HG03460 (cell line): ENCODE measurements around the gene RABL6.

Source experiments
- ATAC-seq: cut with Tn5 transposase; IDR thresholded peaks from one replicate; pipeline ENCODE4 v1.9.1; 2021; ENCODE audit not compliant: unreplicated experiment

The RABL6 gene

GRCh38 chr9:136845465-136846260 lies 37.9 kb downstream of the RABL6 start:
- ATAC-seq, result no peak

DNA sequence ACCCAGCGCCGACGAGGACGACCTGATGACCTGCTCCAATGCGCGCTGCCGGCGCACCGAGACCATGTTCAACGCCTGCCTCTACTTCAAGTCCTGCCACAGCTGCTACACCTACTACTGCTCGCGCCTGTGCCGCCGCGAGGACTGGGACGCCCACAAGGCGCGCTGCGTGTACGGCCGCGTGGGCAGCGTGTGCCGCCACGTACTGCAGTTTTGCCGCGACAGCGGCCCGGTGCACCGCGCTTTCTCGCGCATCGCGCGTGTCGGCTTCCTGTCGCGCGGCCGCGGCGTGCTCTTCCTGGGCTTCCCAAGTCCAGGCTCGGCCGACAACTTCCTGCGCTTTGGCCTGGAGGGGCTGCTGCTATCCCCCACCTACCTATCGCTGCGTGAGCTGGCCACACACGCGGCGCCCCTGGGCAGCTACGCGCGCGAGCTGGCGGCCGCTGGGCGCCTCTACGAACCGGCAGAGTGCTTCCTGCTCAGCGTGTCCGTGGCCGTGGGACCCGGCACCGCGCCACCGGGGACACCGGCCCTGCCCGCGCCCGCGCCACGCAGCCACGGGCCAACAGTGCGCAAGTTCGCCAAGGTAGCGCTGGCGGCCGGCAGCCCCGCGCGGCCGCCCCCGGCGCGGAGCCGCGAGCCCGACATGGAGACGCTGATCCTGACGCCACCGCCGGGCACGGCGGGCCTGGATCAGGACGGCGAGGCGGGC lies 38.8 kb downstream of the RABL6 start:
- ATAC-seq, result no peak

- ATAC-seq, result no peak
These were observed 39.5 kb downstream of the RABL6 start for GRCh38 chr9:136847088-136847825.

- ATAC-seq, result peak; percentile 30
These were observed 40.2 kb downstream of the RABL6 start for GRCh38 chr9:136847826-136848392.

DNA sequence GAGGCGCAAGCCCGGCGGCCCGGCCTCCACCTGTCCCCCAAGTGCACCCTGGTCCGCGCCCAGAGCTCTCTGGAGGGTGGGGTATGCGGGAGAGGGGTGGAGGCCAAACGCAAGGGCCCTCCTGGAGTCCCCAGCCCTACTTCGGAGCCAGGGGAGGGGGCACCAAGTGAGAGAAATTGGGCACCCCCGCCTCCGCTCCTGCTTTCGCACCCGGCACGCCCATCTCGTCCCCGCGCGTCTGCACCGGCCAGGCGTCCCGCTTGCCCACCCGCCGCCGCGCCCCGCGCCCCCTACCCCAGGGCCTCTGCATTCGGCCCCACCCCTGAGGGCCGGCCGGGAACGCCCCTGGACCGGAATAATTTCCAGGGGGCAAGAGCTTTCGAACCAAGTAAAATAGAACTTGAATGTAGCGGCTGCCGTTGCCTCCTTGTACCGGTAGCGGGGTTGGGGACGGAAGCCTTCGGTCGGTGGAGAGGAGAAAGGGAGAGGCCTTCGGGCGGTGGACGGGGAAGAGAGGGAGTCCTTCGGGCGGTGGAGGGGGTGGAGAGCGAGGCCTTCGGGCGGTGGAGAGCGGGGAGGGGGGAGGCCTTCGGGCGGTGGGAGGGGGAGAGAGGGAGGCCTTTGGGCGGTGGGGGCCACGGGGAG lies 40.8 kb downstream of the RABL6 start:
- ATAC-seq, result no peak

GRCh38 chr9:136849038-136849959 lies 41.6 kb downstream of the RABL6 start, which contains the start of gene PHPT1:
Gene PHPT1, plus strand, starts transcription at chr9:136849409. Its CDS starts 22 bp downstream, at chr9:136849431.
- peak; percentile 75 for ATAC-seq

- ATAC-seq, result no peak
These were observed 42.5 kb downstream of the RABL6 start for GRCh38 chr9:136849960-136850865.

- ATAC-seq, result no peak
These were observed 43.4 kb downstream of the RABL6 start for GRCh38 chr9:136850866-136851775.

- ATAC-seq, result no peak
These were observed 44.4 kb downstream of the RABL6 start, which contains the start of gene MAMDC4 for GRCh38 chr9:136851941-136852663. Gene MAMDC4, plus strand, starts transcription at chr9:136852346. Its CDS starts 71 bp downstream, at chr9:136852417.

DNA sequence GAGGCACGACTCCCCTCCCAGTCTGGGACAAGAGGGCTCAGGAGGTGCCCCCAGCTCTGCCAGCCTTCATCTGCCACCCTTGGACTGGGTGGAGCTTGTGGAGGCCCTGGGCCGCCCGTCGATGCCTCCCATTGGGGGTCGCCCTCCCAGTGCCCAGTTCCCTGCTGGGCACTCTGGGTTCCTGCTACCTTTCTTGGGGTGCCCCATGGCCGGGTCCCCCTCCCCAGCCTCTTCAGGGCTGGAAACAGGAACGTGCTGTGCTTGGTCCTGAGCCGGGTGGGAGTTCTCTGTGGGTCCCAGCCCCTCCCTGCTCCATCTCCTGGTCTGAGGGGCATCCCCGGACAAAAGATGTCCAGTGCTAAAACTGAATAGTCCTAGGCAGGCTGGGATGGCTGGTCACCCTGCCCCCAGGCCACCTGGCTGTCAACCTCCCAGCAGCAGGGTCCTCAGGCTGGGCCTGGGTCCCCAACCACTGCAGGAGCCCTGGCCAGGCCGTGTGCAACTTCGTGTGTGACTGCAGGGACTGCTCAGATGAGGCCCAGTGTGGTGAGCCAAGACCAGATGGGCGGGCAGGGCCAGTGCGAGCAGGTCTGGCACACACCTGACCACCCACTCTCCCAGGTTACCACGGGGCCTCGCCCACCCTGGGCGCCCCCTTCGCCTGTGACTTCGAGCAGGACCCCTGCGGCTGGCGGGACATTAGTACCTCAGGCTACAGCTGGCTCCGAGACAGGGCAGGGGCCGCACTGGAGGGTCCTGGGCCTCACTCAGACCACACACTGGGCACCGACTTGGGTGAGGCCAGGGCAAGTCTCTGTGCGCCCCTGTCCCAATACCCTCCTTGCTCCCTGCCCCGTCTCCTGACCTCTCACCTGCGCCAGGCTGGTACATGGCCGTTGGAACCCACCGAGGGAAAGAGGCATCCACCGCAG lies 45.2 kb downstream of the RABL6 start:
- no peak for ATAC-seq

DNA sequence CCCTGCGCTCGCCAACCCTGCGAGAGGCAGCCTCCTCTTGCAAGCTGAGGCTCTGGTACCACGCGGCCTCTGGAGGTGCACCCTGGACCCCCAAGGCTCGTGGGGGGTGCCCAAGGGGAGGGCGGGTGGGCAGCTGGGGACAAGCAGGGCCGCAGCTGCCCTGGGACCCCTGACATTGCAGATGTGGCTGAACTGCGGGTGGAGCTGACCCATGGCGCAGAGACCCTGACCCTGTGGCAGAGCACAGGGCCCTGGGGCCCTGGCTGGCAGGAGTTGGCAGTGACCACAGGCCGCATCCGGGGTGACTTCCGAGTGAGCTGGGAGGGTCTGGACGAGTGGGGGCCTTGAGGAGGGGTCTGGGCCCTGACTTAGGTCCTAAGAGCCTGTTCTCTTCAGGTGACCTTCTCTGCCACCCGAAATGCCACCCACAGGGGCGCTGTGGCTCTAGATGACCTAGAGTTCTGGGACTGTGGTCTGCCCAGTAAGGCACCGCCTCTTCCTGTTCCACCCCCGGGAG lies 45.9 kb downstream of the RABL6 start:
- ATAC-seq, result no peak

DNA sequence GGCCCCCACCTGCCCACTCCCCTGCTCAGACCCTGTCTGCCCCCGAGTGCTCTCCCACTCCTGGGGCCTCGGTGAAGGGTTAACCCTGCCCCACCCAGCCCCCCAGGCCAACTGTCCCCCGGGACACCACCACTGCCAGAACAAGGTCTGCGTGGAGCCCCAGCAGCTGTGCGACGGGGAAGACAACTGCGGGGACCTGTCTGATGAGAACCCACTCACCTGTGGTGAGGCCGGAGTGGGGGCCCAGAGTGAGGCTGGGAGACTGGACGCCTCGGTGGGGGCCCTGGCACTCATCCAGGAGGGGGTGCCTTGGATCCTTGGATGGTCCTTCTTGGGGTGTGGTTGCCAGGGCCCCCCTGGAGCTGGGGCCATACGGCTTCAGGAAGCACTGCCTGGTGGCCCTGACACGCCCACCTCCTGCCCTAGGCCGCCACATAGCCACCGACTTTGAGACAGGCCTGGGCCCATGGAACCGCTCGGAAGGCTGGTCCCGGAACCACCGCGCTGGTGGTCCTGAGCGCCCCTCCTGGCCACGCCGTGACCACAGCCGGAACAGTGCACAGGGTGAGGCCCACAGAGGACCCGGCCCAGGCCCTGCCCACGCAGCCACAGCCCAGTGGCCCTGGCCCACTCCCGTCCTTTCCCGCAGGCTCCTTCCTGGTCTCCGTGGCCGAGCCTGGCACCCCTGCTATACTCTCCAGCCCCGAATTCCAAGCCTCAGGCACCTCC lies 46.5 kb downstream of the RABL6 start:
- no peak for ATAC-seq

DNA sequence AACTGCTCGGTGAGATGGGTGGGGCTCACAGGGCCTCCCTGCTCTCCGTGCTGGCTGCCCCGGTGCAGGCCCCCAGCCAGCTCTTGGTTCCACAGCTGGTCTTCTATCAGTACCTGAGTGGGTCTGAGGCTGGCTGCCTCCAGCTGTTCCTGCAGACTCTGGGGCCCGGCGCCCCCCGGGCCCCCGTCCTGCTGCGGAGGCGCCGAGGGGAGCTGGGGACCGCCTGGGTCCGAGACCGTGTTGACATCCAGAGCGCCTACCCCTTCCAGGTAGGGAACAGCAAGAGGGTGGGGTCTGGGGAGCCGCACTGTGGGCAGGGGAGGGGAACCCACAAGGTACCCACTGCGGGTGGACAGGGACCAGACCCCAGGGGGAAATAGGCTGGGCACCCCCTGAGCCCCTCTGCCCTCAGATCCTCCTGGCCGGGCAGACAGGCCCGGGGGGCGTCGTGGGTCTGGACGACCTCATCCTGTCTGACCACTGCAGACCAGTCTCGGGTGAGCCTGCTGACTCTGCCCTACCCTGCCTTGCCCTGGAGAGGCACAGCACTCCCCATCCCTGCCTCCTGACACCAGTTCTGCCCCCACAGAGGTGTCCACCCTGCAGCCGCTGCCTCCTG lies 47.2 kb downstream of the RABL6 start:
- no peak for ATAC-seq

DNA sequence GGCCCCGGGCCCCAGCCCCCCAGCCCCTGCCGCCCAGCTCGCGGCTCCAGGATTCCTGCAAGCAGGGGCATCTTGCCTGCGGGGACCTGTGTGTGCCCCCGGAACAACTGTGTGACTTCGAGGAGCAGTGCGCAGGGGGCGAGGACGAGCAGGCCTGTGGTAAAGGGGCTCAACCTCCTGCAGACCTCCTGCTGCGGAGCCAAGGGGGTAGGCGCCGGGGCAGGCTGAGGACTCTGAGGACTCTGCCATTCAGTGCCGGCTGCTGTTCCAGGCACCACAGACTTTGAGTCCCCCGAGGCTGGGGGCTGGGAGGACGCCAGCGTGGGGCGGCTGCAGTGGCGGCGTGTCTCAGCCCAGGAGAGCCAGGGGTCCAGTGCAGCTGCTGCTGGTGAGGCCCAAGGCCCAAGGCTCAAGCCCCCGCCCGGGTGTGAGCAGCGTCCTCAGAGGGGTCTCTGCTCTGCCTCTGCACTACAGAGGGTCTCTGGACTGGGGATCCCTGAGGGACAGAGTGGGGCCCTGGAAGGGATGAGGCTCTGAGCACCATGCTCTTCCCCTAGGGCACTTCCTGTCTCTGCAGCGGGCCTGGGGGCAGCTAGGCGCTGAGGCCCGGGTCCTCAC lies 47.8 kb downstream of the RABL6 start:
- no peak for ATAC-seq
